Epithelial cell of proximal tubule (primary cell): ENCODE measurements around the gene CAVIN2. TPM values are rescaled to one million over a fixed set of nuclear protein-coding genes. Genes with fewer than 3 reads are reported as not detected.

Experiments
- DNase-seq: peaks from one replicate; pipeline ENCODE4 v3.0.0-alpha.2; 2011; ENCODE audit warnings: low read depth
- H3K4me3 ChIP-seq: 2 replicates; pipeline ENCODE4 v1.5.1; 2011; ENCODE audit warnings: low read depth, mild to moderate bottlenecking, low read length
- total RNA-seq: library from RNA; depleted of rRNA; stranded (reverse); fragments of >200 nt; gene quantifications from 2 replicates; pipeline ENCODE4 v1.2.3, GENCODE V29; 2015
- TF ChIP-seq, protein P1 (sequence below): conservative IDR thresholded peaks from 2 replicates; pipeline ENCODE4 v1.5.1; 2012; ENCODE audit warnings: low read depth, mild to moderate bottlenecking, low read length

The CAVIN2 gene
- total RNA-seq, 1 donor from 2014 or later = 0.98 TPM

DNA sequence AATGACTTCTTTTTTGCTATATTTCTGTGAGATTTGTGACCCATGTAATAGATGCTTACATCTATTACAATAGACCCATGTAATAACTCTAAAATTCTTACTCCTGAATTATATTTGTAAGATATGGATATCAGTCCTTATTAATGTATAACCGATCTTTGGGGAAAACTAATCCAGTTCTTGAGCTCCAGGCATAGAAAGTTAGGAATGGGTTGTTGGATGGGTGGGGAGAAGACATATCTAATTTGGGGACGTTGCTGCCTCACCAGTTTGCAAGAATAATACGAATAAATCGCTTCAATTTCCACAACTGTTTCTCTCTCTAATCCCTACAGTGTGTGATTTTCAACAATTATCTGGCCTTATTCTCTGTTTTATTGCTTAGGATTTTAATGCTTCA is 13.5 kb downstream of the CAVIN2 start:
- TF ChIP-seq, protein P1, sequence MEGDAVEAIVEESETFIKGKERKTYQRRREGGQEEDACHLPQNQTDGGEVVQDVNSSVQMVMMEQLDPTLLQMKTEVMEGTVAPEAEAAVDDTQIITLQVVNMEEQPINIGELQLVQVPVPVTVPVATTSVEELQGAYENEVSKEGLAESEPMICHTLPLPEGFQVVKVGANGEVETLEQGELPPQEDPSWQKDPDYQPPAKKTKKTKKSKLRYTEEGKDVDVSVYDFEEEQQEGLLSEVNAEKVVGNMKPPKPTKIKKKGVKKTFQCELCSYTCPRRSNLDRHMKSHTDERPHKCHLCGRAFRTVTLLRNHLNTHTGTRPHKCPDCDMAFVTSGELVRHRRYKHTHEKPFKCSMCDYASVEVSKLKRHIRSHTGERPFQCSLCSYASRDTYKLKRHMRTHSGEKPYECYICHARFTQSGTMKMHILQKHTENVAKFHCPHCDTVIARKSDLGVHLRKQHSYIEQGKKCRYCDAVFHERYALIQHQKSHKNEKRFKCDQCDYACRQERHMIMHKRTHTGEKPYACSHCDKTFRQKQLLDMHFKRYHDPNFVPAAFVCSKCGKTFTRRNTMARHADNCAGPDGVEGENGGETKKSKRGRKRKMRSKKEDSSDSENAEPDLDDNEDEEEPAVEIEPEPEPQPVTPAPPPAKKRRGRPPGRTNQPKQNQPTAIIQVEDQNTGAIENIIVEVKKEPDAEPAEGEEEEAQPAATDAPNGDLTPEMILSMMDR = no peak
- no peak for DNase-seq
- H3K4me3 ChIP-seq = no peak overlapping the region

DNA sequence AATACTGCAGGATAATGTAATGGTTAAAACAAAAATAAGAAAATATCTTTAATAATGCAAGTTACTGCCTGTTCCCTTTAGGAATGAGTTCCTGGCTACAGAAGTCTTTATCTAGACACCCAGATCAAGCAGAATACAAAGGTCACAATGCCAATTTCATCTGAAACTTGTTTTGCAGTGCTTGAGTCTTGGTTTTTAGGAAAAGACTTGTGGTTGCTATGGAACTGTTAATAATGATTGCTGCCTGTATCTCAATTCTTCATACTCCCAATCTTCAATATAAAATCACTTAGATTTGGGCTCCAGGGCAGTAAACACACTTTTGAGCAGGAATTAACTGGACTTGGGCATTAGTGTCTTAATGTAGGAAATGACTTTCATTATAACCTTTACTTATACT is 14.2 kb downstream of the CAVIN2 start:
- DNase-seq = no peak
- TF ChIP-seq, protein P1 = no peak
- H3K4me3 ChIP-seq = no peak overlapping the region

DNA sequence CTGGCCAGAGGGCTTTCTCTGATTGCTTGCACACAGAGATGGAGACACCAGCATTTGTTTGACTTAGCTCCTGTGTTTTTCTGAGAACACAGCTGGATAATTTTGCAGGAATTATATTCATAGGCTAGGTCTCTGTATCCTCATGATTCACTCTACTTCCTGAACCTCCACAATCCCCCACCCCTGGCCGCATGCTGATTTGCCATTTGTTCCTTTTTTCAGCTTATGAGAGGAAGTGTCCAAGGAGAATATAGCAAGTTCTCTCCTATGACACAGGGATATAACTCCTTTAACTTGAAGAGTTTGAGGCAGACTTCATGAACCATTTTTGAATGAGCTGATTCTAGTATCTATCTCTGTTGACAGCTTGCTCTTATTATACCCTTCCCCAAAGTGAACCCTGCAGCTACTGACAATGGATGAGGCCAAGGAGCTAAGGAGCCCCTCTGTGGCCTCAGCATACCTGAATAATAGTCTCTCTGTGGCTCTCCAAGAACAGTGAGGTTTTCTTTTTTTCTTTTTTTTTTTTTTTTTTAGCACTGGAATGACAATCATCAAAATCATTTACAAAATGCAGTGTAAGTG is 15.4 kb downstream of the CAVIN2 start:
- DNase-seq = no peak
- TF ChIP-seq, protein P1 = no peak
- no peak overlapping the region for H3K4me3 ChIP-seq

DNA sequence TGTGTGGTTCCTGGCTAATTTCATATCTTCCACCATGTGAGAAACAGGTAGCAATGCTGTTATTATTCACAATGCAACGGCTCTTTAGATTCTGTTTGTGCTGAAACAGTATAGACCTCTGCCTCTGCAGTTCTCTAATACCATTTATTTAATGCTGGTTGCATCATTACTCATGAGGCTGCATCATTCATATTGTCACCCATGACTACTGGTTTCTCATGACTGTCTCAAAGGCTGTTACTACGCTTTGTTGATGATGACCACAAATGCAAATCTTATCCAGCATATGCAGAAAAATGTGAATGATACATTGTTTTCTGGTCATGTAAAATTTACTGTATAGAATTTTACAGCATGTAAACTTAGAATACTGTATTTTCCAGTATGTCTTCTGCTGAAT is 22.5 kb downstream of the CAVIN2 start:
- DNase-seq = no peak
- TF ChIP-seq, protein P1 = no peak

DNA sequence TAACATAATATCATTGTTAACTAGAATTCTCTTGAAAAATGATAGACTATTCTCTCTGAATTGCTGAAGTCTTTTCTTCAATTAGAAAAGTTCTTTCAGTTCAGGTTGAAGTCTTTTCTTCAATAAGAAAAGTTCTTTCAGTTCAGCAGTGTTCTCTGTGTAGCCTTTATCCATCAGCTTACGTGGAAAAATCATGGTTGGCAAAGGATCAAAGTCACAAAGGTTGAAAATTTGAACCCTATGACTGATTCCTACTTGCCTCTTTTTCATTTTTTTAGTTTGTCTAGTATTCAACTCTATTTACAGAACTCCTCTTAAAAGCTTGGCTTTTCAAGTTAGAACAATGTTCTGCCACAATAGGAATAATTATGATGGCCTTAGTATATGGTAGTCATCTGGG is 25.8 kb downstream of the CAVIN2 start:
- TF ChIP-seq, protein P1 = no peak
- no peak for DNase-seq
- H3K4me3 ChIP-seq = no peak overlapping the region

More for the DNA sequence above, 22.5 kb downstream of the CAVIN2 start:
- no peak overlapping the region for H3K4me3 ChIP-seq

DNA sequence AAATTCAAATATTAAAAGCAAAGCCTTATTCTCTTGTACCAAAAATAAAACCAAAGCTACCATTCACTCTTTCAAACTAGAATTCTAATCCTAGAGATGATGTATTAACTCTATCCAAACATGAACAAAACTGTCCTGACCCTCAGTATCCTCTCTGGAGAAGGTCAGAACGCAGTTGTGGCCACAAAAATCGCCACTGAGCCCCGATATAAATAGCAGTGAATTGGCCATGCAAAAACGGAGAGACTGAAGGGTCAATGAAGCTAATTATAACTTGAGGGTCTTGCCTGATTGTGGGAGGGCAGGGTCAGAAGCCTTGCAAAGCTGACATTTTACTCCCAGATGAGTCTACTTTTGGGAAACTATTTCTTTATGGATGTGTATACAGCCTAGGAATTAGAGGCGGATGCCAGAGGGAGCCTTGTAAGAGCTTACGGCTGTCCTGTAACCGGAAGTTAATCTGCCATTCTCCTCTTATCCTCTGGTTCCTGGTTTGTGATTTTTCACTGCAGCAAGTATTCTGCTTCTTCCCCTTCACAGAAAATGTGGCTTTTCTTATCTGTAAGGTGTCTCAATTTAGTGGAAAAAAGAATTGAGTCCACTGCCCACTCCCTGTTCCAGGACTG is 28.1 kb downstream of the CAVIN2 start:
- TF ChIP-seq, protein P1 = no peak

DNA sequence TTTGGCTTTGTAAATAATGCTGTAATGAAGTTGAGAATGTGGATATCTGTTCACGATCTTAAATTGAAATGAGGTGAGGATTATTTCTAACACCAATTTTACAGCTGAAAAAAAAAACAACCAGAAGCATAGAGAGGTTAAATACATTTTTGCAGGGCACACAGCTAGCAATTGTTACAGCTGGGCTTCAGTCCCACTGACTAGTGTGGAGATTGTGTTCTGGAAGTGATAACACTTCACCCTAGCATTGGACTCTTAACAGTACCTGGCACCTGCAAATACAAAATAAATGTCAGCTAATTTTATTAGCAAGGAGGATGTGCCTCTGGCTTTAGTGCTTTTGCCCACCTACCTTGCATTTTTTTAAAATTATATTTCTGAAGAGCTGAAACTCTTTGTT is 28.8 kb downstream of the CAVIN2 start:
- no peak overlapping the region for H3K4me3 ChIP-seq
- TF ChIP-seq, protein P1 = no peak
- no peak for DNase-seq

More for the DNA sequence above, 28.1 kb downstream of the CAVIN2 start:
- no peak for DNase-seq
- no peak overlapping the region for H3K4me3 ChIP-seq
